Vagina (tissue), 2 donors: ENCODE data around the gene TERB1. TPM values are rescaled to one million over a fixed set of nuclear protein-coding genes. Genes with fewer than 3 reads are reported as not detected.

Source experiments
- DNase-seq, 2 donors: peaks; one replicate each; pipeline ENCODE4 v3.0.0-alpha.2; 2017; ENCODE audit errors: extremely low spot score in 2 of 2
- H3K27ac ChIP-seq: fragments of 200-600 bp; sonication (generic); one replicate; pipeline ENCODE4 v1.5.1; 2019
- H3K27me3 ChIP-seq: fragments of 200-600 bp; sonication (generic); one replicate; pipeline ENCODE4 v1.5.1; 2019
- H3K36me3 ChIP-seq, 2 donors: fragments of 200-600 bp; sonication (generic); one replicate each; pipeline ENCODE4 v1.5.1; 2017 to 2019
- H3K4me1 ChIP-seq: fragments of 200-600 bp; sonication (generic); one replicate; pipeline ENCODE4 v1.5.1; 2019
- H3K4me3 ChIP-seq, 2 donors: fragments of 200-600 bp; sonication (generic); 1 replicate in 1 of 2; 2 replicates in 1 of 2; pipeline ENCODE4 v1.5.1; 2016 to 2019
- H3K9me3 ChIP-seq: fragments of 200-600 bp; sonication (generic); one replicate; pipeline ENCODE4 v1.5.1; 2019
- POLR2A ChIP-seq, 2 donors: fragments of 450-650 bp; IDR thresholded peaks; one replicate each; pipeline ENCODE4 v1.6.1; 2017; ENCODE audit warnings: antibody characterized with exemption in 2 of 2, mild to moderate bottlenecking in 2 of 2, moderate library complexity in 2 of 2
- POLR2AphosphoS5 ChIP-seq, 2 donors: sonication (generic); formaldehyde crosslinking; IDR thresholded peaks; one replicate each; pipeline ENCODE4 v1.9.0; 2017; ENCODE audit warnings: antibody characterized with exemption in 2 of 2, mild to moderate bottlenecking in 2 of 2, low read depth in 1 of 2; ENCODE audit not compliant: insufficient read depth in 1 of 2
- intact Hi-C: fragments of 100-400 bp; cut with DNase I; formaldehyde crosslinking; loops from one replicate; pipeline ENCODE4 v1.15.1; 2023
- total RNA-seq: library from RNA; depleted of rRNA; stranded (reverse); fragments of >200 nt; gene quantifications from one replicate; pipeline ENCODE4 v1.2.3, GENCODE V29; 2016
- TF ChIP-seq, protein P1 (sequence below), 3 experiments: fragments of 450-650 bp in 2 of 3; fragments of 200-600 bp in 1 of 3; sonication (generic) in 1 of 3; IDR thresholded peaks; one replicate each; pipeline ENCODE4 v1.5.1; 2017 to 2019; ENCODE audit warnings: antibody characterized with exemption in 3 of 3, mild to moderate bottlenecking in 2 of 3, moderate library complexity in 2 of 3

The TERB1 gene
- total RNA-seq, 1 donor from 2014 or later = not detected

DNA sequence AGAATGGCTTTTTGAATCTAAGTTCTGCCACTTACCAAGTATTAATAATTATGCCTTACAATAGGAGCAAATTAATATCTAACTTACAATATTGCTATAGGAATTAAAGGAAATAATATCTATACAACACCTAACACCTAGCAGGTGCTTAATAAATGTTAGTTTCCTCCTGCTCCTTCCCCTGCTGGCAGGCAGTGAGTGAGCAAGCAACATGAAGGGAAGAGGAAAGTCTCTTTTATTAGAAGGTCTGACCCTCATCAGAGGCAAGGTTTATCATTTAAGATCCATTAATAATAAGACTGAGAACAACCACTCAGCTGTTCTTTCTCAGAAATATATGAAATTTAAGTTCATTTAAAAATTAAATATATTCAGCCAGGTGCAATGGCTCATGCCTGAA, 43.3 kb downstream of the TERB1 start:
- Histone ChIP-seq H3K4me3 (no peak overlapping the region), H3K4me1 (no peaks in the 10 kb centered on the region), H3K27me3 (no peaks in the 10 kb centered on the region), H3K27ac (no peak overlapping the region), H3K9me3 (no peaks in the 10 kb centered on the region), H3K36me3 (no peaks in the 10 kb centered on the region)
- no peak for DNase-seq
- TF ChIP-seq, protein P1, sequence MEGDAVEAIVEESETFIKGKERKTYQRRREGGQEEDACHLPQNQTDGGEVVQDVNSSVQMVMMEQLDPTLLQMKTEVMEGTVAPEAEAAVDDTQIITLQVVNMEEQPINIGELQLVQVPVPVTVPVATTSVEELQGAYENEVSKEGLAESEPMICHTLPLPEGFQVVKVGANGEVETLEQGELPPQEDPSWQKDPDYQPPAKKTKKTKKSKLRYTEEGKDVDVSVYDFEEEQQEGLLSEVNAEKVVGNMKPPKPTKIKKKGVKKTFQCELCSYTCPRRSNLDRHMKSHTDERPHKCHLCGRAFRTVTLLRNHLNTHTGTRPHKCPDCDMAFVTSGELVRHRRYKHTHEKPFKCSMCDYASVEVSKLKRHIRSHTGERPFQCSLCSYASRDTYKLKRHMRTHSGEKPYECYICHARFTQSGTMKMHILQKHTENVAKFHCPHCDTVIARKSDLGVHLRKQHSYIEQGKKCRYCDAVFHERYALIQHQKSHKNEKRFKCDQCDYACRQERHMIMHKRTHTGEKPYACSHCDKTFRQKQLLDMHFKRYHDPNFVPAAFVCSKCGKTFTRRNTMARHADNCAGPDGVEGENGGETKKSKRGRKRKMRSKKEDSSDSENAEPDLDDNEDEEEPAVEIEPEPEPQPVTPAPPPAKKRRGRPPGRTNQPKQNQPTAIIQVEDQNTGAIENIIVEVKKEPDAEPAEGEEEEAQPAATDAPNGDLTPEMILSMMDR (IDR thresholded peaks at IDR 0.05) = no peak
- TF ChIP-seq POLR2AphosphoS5 (IDR thresholded peaks at IDR 0.05; ENCODE audit: insufficient read depth in 1 of 2, low read depth in 1 of 2) = no peak
- no peak for TF ChIP-seq POLR2A (IDR thresholded peaks at IDR 0.05)
- intact Hi-C loops = no loop called here

DNA sequence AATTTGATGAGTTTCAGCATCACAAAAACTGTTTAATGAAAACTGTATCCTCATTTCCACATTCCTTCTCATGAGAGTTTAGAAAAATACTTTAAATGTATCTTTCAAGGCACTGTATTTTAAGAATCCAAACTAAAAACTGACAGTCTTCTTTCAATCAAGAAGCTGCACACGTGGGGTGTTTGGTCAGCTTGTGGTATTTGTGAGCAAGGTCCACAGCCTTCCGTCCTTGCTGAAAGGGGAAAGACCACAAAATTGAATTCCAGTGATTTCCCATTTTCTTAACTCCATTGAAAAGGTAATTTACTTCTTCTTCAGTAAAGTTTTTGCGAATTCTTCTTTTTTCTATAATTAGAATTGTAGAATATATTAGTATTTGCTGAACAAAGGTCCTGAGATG, 46.6 kb downstream of the TERB1 start:
- intact Hi-C loops = no loop called here
- TF ChIP-seq POLR2A (IDR thresholded peaks at IDR 0.05) = no peak
- TF ChIP-seq POLR2AphosphoS5 (IDR thresholded peaks at IDR 0.05; ENCODE audit: insufficient read depth in 1 of 2, low read depth in 1 of 2) = no peak
- TF ChIP-seq, protein P1 (IDR thresholded peaks at IDR 0.05) = no peak
- Histone ChIP-seq H3K4me1 (peaks cover 17% of the 10 kb centered on the region), H3K27me3 (no peaks in the 10 kb centered on the region), H3K27ac (no peak overlapping the region), H3K4me3 (no peak overlapping the region), H3K9me3 (no peaks in the 10 kb centered on the region), H3K36me3 (no peaks in the 10 kb centered on the region)
- no peak for DNase-seq

DNA sequence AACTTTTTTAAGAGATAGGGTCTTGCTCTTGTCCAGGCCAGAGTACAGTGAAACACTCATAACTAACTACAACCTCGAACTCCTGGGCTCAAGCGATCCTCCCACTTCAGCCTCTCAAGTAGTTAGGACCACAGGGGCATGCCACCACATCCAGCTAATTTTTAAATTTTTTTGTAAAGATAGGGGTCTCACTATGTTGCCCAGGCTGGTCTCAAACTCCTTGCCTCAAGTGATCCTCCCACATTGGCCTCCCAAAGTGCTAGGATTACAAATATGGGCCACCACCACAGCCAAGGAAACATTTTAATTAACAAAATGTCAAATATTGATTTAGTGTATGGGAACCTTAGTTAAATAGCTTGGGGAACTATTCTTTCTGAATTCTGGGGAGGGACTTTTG, 47.2 kb downstream of the TERB1 start:
- no peak for DNase-seq
- TF ChIP-seq POLR2AphosphoS5 (IDR thresholded peaks at IDR 0.05; ENCODE audit: insufficient read depth in 1 of 2, low read depth in 1 of 2) (no peak), POLR2A (IDR thresholded peaks at IDR 0.05) (no peak)
- TF ChIP-seq, protein P1 (IDR thresholded peaks at IDR 0.05) = no peak
- H3K4me3 ChIP-seq = no peak overlapping the region
- H3K27me3 ChIP-seq = no peaks in the 10 kb centered on the region
- H3K27ac ChIP-seq = no peak overlapping the region
- H3K36me3 ChIP-seq = peaks cover 0 to under 1% of the 10 kb centered on the region in 2 donors
- peaks cover 23% of the 10 kb centered on the region for H3K4me1 ChIP-seq
- H3K9me3 ChIP-seq = no peaks in the 10 kb centered on the region
- intact Hi-C loops = no loop called here

DNA sequence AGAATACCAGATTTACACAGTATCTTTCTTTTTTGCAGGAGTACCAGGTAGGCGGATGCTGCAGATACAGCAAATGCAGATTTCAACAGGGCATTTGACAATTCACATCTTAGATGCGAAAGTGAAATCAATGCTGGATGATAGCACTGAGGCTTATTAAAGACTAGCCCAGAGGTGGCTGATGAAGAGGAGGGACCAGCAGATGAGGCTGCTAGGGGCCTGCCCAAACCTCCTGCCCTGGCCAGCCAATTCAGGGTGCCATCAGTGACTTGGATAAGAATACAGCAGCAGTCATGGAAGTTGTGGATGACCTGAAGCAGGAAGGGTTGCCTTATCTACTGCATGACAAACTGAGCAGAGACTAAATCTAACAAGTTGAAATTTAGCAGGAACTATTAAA, 48.4 kb downstream of the TERB1 start:
- no peak overlapping the region for H3K4me3 ChIP-seq
- TF ChIP-seq POLR2AphosphoS5 (IDR thresholded peaks at IDR 0.05; ENCODE audit: insufficient read depth in 1 of 2, low read depth in 1 of 2) (no peak), POLR2A (IDR thresholded peaks at IDR 0.05) (no peak)
- TF ChIP-seq, protein P1 (IDR thresholded peaks at IDR 0.05) = no peak
- H3K9me3 ChIP-seq = no peaks in the 10 kb centered on the region
- peaks cover 32% of the 10 kb centered on the region for H3K4me1 ChIP-seq
- peaks cover 0 to 13% of the 10 kb centered on the region in 2 donors for H3K36me3 ChIP-seq
- DNase-seq = no peak
- no peak overlapping the region for H3K27ac ChIP-seq
- H3K27me3 ChIP-seq = no peaks in the 10 kb centered on the region
- intact Hi-C loops = no loop called here

DNA sequence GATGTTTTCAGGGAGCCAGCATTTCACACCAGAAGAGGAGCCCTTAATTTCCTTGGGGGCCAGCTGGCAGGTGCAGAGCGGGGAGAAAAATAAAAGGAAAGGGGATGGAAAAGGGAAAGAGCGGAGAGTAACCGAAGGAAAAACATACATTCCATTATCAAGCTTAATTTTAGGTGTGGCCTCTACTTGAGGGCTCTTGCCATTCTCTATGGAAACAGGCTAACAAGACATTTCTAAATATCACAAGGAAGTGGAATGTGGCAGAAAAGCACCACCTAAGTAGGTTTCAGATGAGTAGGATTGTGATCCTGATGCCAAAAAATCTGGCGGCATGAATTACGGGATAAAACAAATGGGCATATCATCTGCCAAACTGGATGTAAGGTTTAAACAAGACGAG, 49.0 kb downstream of the TERB1 start:
- intact Hi-C loops = no loop called here
- Histone ChIP-seq H3K4me3 (peak overlapping the region in 1 of 2 donors; percentile 99), H3K27ac (no peak overlapping the region), H3K27me3 (no peaks in the 10 kb centered on the region), H3K4me1 (peaks cover 37% of the 10 kb centered on the region), H3K36me3 (peaks cover 0 to 14% of the 10 kb centered on the region in 2 donors), H3K9me3 (no peaks in the 10 kb centered on the region)
- TF ChIP-seq POLR2AphosphoS5 (IDR thresholded peaks at IDR 0.05; ENCODE audit: insufficient read depth in 1 of 2, low read depth in 1 of 2) = no peak
- TF ChIP-seq POLR2A (IDR thresholded peaks at IDR 0.05) = no peak
- TF ChIP-seq, protein P1 (IDR thresholded peaks at IDR 0.05) = no peak
- no peak for DNase-seq
